Thyroid gland (tissue), 4 donors: ENCODE data around the gene TIMP4. TPM values are rescaled to one million over a fixed set of nuclear protein-coding genes. Genes with fewer than 3 reads are reported as not detected.

ENCODE experiments used
- DNase-seq, 2 donors: peaks; one replicate each; pipeline ENCODE4 v3.0.0-alpha.2; 2019
- H3K27ac ChIP-seq, 3 donors: fragments of 200-600 bp; sonication (generic); 1 replicate in 2 of 3; 2 replicates in 1 of 3; pipeline ENCODE4 v1.5.1; 2016 to 2019; ENCODE audit warnings: mild to moderate bottlenecking in 1 of 3, moderate library complexity in 1 of 3
- H3K27me3 ChIP-seq: fragments of 200-600 bp; sonication (generic); one replicate; pipeline ENCODE4 v1.5.1; 2019
- H3K36me3 ChIP-seq, 2 donors: fragments of 200-600 bp; sonication (generic); one replicate each; pipeline ENCODE4 v1.5.1; 2016 to 2019
- H3K4me1 ChIP-seq, 2 donors: fragments of 200-600 bp; sonication (generic); one replicate each; pipeline ENCODE4 v1.5.1; 2017 to 2019
- H3K4me3 ChIP-seq, 3 donors: fragments of 200-600 bp; sonication (generic); replicated peaks in 1 of 3; 1 replicate in 2 of 3; 2 replicates in 1 of 3; pipeline ENCODE4 v1.5.1; 2016; ENCODE audit warnings: mild to moderate bottlenecking in 1 of 3
- H3K9me3 ChIP-seq: fragments of 200-600 bp; sonication (generic); one replicate; pipeline ENCODE4 v1.5.1; 2017
- POLR2A ChIP-seq, 2 donors: fragments of 450-650 bp; IDR thresholded peaks; one replicate each; pipeline ENCODE4 v1.6.1; 2017; ENCODE audit warnings: antibody characterized with exemption in 2 of 2, mild to moderate bottlenecking in 2 of 2, moderate library complexity in 1 of 2
- WGBS, 2 donors: methylation state at CpG; one replicate each; pipeline ENCODE4 v1.1.5; 2017; 5-methylcytosine and 5-hydroxymethylcytosine counted together
- intact Hi-C: fragments of 100-400 bp; cut with DNase I; formaldehyde crosslinking; loops from one replicate; pipeline ENCODE4 v1.15.1; 2023
- total RNA-seq, 4 donors: library from RNA; depleted of rRNA; stranded (reverse); fragments of >200 nt; gene quantifications; one replicate each; pipeline ENCODE4 v1.2.3, GENCODE V29; 2016
- TF ChIP-seq, protein P1 (sequence below), 6 experiments: fragments of 200-600 bp in 3 of 6; fragments of 450-650 bp in 3 of 6; sonication (generic) in 3 of 6; IDR thresholded peaks; one replicate each; pipeline ENCODE4 v1.5.1; 2016 to 2019; ENCODE audit warnings: antibody characterized with exemption in 6 of 6, mild to moderate bottlenecking in 2 of 6, inconsistent platforms in 1 of 6, moderate library complexity in 1 of 6

The TIMP4 gene
- total RNA-seq, 4 donors from 2014 or later: 25.4 to 35.3 (median 32.6) TPM

DNA sequence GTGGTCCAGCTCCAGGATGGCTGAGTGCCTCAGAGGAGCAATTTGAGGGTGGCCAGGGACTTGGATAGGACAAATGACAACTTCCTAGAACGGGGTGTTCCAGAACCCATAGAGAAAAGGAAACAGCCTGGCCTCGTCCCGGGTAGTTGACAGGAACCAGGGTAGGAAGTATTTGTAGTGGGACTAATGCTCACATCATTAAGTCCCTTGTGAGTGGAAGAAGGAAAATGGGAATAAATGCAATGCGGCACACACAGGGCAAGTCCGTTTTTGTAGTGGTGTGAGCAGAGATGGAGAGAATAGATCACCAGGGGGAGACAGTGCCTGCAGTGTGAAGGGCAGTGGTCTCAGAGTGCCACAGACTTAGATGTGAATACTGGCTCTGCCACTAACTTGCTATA is 19.6 kb downstream of the TIMP4 start:
- no peak overlapping the region for H3K4me3 ChIP-seq
- no peaks in the 10 kb centered on the region for H3K27me3 ChIP-seq
- peaks cover 0 to 3% of the 10 kb centered on the region in 2 donors for H3K4me1 ChIP-seq
- TF ChIP-seq POLR2A (IDR thresholded peaks at IDR 0.05): no peak
- TF ChIP-seq, protein P1, sequence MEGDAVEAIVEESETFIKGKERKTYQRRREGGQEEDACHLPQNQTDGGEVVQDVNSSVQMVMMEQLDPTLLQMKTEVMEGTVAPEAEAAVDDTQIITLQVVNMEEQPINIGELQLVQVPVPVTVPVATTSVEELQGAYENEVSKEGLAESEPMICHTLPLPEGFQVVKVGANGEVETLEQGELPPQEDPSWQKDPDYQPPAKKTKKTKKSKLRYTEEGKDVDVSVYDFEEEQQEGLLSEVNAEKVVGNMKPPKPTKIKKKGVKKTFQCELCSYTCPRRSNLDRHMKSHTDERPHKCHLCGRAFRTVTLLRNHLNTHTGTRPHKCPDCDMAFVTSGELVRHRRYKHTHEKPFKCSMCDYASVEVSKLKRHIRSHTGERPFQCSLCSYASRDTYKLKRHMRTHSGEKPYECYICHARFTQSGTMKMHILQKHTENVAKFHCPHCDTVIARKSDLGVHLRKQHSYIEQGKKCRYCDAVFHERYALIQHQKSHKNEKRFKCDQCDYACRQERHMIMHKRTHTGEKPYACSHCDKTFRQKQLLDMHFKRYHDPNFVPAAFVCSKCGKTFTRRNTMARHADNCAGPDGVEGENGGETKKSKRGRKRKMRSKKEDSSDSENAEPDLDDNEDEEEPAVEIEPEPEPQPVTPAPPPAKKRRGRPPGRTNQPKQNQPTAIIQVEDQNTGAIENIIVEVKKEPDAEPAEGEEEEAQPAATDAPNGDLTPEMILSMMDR (IDR thresholded peaks at IDR 0.05): peak in 4 of 6 experiments; percentile 19 to 50 (median 44)
- intact Hi-C loops: loop anchor here (2.0 kb wide), 1 partner anchor 340 kb away; no protein-coding TSS in a partner anchor
- H3K36me3 ChIP-seq: no peaks in the 10 kb centered on the region
- 49 to 53% methylated on average over 5 of the region's 5 CpGs for WGBS, 2 donors
- no peaks in the 10 kb centered on the region for H3K9me3 ChIP-seq
- peak; percentile 9 to 21 for DNase-seq
- H3K27ac ChIP-seq: peak overlapping the region in 1 of 3 donors; percentile 3

DNA sequence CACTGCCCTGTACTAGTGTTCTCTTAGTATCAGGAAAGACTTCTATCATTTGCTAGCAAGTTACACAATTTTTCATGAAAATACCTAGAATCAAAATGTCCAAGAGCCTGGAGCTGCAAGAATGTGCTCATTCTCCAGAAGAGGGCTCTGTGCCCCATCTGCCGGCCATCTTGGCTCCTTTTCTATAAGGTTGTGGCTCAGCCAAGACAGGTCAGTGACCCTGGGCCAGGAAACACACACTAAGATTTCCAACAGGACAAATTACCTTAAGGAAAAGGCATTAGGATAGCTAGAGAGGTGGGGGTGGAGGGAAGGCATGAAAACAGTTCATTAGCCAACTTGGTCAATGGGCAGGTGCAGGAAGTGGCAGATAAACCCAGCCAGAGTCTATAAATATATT is 20.7 kb downstream of the TIMP4 start:
- Histone ChIP-seq H3K36me3 (no peaks in the 10 kb centered on the region), H3K4me3 (no peak overlapping the region), H3K27me3 (no peaks in the 10 kb centered on the region), H3K27ac (no peak overlapping the region), H3K9me3 (no peaks in the 10 kb centered on the region), H3K4me1 (no peaks in the 10 kb centered on the region)
- intact Hi-C loops: loop anchor here (2.0 kb wide), 1 partner anchor 341 kb away; no protein-coding TSS in a partner anchor
- TF ChIP-seq POLR2A (IDR thresholded peaks at IDR 0.05): no peak
- TF ChIP-seq, protein P1 (IDR thresholded peaks at IDR 0.05): peak in 4 of 6 experiments; percentile 18 to 52 (median 46)
- peak; percentile 29 to 48 for DNase-seq
- 18 to 36% methylated on average over 1 of the region's 1 CpG for WGBS, 2 donors

DNA sequence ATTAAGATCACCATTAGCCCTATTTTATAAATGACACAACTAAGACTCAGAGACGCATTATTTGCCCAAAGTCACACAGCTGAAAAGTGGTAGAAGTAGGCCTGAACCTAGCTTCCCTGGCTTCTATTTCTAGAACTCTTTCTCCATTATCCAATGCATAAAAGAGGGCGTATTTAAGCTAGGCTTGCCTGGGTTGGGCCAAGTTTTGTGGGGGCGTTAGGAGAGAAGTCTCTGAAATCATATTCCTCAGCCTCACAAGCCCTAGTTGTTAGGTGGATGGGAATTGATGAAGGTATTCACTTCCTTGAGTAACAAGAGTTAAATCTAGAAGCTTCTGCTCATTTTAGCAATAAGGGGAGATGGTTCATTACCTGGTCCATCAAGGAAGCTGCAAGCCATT is 22.3 kb downstream of the TIMP4 start:
- WGBS, 2 donors: 90 to 94% methylated on average over 3 of the region's 3 CpGs
- intact Hi-C loops: loop anchor here (2.0 kb wide), 1 partner anchor 36 kb away; no protein-coding TSS in a partner anchor
- no peak overlapping the region for H3K27ac ChIP-seq
- no peaks in the 10 kb centered on the region for H3K9me3 ChIP-seq
- DNase-seq: no peak
- no peaks in the 10 kb centered on the region for H3K27me3 ChIP-seq
- TF ChIP-seq, protein P1 (IDR thresholded peaks at IDR 0.05): no peak
- TF ChIP-seq POLR2A (IDR thresholded peaks at IDR 0.05): no peak
- no peaks in the 10 kb centered on the region for H3K4me1 ChIP-seq
- no peak overlapping the region for H3K4me3 ChIP-seq
- H3K36me3 ChIP-seq: no peaks in the 10 kb centered on the region

DNA sequence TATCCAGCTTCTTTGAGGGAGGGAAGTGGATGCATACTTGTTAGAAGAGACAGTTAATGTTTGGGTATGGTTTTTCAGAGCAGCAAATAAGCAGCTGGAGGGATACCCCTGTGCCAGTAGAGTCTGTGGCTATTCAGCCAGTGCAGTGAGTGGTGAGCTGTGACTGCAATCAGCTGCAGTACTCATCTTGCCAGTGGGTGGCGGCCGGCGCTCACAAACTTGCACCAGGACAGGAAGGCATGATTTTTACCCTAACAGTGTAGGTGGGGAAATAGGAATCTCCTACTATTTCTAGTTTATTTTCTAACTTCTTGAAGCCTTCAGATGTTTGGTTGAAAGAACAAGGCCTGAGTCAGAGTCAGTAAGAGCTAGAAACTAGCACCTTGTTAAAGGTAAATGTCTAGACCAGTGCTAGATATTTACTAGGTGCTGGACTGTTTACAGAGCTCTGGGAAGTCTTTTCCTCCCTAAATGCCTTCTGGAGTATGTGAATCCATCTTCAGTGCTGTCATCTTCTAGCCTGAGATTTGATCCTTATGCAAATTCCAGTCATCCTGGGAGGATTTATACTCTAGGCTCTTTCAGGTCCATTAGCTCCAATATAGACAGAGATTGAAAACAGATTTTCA is 23.6 kb downstream of the TIMP4 start:
- Histone ChIP-seq H3K27me3 (no peaks in the 10 kb centered on the region), H3K9me3 (no peaks in the 10 kb centered on the region), H3K4me1 (no peaks in the 10 kb centered on the region), H3K4me3 (no peak overlapping the region), H3K36me3 (no peaks in the 10 kb centered on the region), H3K27ac (no peak overlapping the region)
- intact Hi-C loops: no loop called here
- TF ChIP-seq POLR2A (IDR thresholded peaks at IDR 0.05): no peak
- TF ChIP-seq, protein P1 (IDR thresholded peaks at IDR 0.05): peak; percentile 64 to 95 (median 88)
- peak; percentile 74 to 80 for DNase-seq
- 0% methylated on average over 3 of the region's 3 CpGs for WGBS, 2 donors

DNA sequence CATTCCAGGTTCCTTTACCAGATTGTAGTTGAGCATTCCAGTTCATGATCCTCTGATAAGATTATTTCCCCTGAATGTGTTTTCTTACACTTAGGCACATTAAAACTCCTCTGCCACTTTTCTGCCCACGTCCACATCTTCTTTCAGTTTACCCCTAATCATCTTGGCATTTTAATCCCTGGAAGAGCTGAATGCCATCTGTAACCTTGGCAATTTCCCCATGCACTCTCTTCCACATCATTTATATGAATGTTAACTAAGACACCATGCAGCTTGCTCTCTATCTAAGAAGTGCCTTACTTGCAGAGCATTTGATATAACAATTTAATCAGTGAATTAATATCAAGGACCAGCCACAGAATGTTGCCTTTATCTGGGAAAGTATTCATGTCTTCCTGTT is 25.8 kb downstream of the TIMP4 start:
- no peak for DNase-seq
- H3K27me3 ChIP-seq: no peaks in the 10 kb centered on the region
- TF ChIP-seq POLR2A (IDR thresholded peaks at IDR 0.05): no peak
- TF ChIP-seq, protein P1 (IDR thresholded peaks at IDR 0.05): no peak
- no peak overlapping the region for H3K4me3 ChIP-seq
- H3K36me3 ChIP-seq: no peaks in the 10 kb centered on the region
- intact Hi-C loops: no loop called here
- WGBS, 2 donors: 16 to 20% methylated on average over 1 of the region's 1 CpG
- H3K9me3 ChIP-seq: no peaks in the 10 kb centered on the region
- H3K27ac ChIP-seq: no peak overlapping the region
- no peaks in the 10 kb centered on the region for H3K4me1 ChIP-seq
